Progenitor cell of endocrine pancreas (in vitro differentiated cells): ENCODE measurements around the gene CBR3. TPM values are rescaled to one million over a fixed set of nuclear protein-coding genes. Genes with fewer than 3 reads are reported as not detected.
"Not testable (repeated sequence)": the region's sequence is repeated elsewhere in the genome, so short reads cannot be mapped to it uniquely, and the experiment has no call there.

Experiments used
- DNase-seq: peaks from one replicate; pipeline ENCODE4 v3.0.0; 2021; ENCODE audit warnings: low spot score; ENCODE audit not compliant: unreplicated experiment
- H3K27ac Mint-ChIP-seq: 2 replicates; pipeline ENCODE4 v1.8.0; 2021; ENCODE audit warnings: mild to moderate bottlenecking, moderate library complexity, mixed read lengths
- H3K27me3 Mint-ChIP-seq: 2 replicates; pipeline ENCODE4 v1.8.0; 2021; ENCODE audit warnings: mixed read lengths
- H3K36me3 Mint-ChIP-seq: 2 replicates; pipeline ENCODE4 v1.8.0; 2022; ENCODE audit warnings: mixed read lengths; ENCODE audit not compliant: insufficient read depth
- H3K4me1 Mint-ChIP-seq: 2 replicates; pipeline ENCODE4 v1.8.0; 2021; ENCODE audit warnings: low read depth, mixed read lengths
- H3K4me3 Mint-ChIP-seq: 2 replicates; pipeline ENCODE4 v1.8.0; 2021; ENCODE audit warnings: low read depth, mild to moderate bottlenecking, moderate library complexity, mixed read lengths
- H3K9me3 Mint-ChIP-seq: 2 replicates; pipeline ENCODE4 v1.8.0; 2021; ENCODE audit warnings: low read depth, mixed read lengths
- CTCF ChIP-seq: fragments of 200-600 bp; sonication (generic); IDR thresholded peaks from one replicate; pipeline ENCODE4 v1.5.0; 2021; ENCODE audit warnings: antibody characterized with exemption, mild to moderate bottlenecking; ENCODE audit not compliant: unreplicated experiment
- total RNA-seq: library from RNA; stranded (reverse); gene quantifications from 2 replicates; pipeline ENCODE4 v1.2.1, GENCODE V29; 2021

Gene CBR3
- total RNA-seq, 1 donor from 2014 or later: not detected

- Mint-ChIP-seq H3K36me3 (no peaks in the 10 kb centered on the region), H3K27ac (no peak overlapping the region), H3K9me3 (peaks cover 10% of the 10 kb centered on the region), H3K4me3 (no peak overlapping the region), H3K4me1 (no peaks in the 10 kb centered on the region), H3K27me3 (peaks cover 22% of the 10 kb centered on the region)
- no peak for TF ChIP-seq CTCF
- no peak for DNase-seq
These were observed 38.2 kb upstream of the CBR3 start for GRCh38 chr21:36096398-36097290.

GRCh38 chr21:36097427-36098181, 37.3 kb upstream of the CBR3 start:
- Mint-ChIP-seq H3K4me1 (no peaks in the 10 kb centered on the region), H3K4me3 (no peak overlapping the region), H3K27me3 (peaks cover 22% of the 10 kb centered on the region), H3K27ac (no peak overlapping the region), H3K36me3 (no peaks in the 10 kb centered on the region), H3K9me3 (peaks cover 10% of the 10 kb centered on the region)
- TF ChIP-seq CTCF: no peak
- DNase-seq: no peak

- peaks cover 22% of the 10 kb centered on the region for H3K27me3 Mint-ChIP-seq
- no peaks in the 10 kb centered on the region for H3K4me1 Mint-ChIP-seq
- H3K4me3 Mint-ChIP-seq: no peak overlapping the region
- peaks cover 12% of the 10 kb centered on the region for H3K9me3 Mint-ChIP-seq
- no peaks in the 10 kb centered on the region for H3K36me3 Mint-ChIP-seq
- no peak overlapping the region for H3K27ac Mint-ChIP-seq
- TF ChIP-seq CTCF: no peak
- no peak for DNase-seq
These were observed 36.7 kb upstream of the CBR3 start for GRCh38 chr21:36098182-36098532.

GRCh38 chr21:36099000-36099399, 35.9 kb upstream of the CBR3 start:
- no peak overlapping the region for H3K4me3 Mint-ChIP-seq
- H3K4me1 Mint-ChIP-seq: no peaks in the 10 kb centered on the region
- no peaks in the 10 kb centered on the region for H3K36me3 Mint-ChIP-seq
- H3K9me3 Mint-ChIP-seq: peaks cover 10% of the 10 kb centered on the region
- DNase-seq: no peak
- H3K27me3 Mint-ChIP-seq: peaks cover 22% of the 10 kb centered on the region
- TF ChIP-seq CTCF: no peak
- no peak overlapping the region for H3K27ac Mint-ChIP-seq

- peaks cover 28% of the 10 kb centered on the region for H3K27me3 Mint-ChIP-seq
- peaks cover 14% of the 10 kb centered on the region for H3K9me3 Mint-ChIP-seq
- not testable (repeated sequence) for H3K27ac Mint-ChIP-seq, H3K4me1 Mint-ChIP-seq, H3K4me3 Mint-ChIP-seq, DNase-seq, H3K36me3 Mint-ChIP-seq
These were observed 35.1 kb upstream of the CBR3 start for GRCh38 chr21:36099695-36100211.
